Measurements from ENCODE around the gene ASS1. TPM values are rescaled to one million over a fixed set of nuclear protein-coding genes. Genes with fewer than 3 reads are reported as not detected.

ASS1 gene
- total RNA-seq, 1 donor from 2014 or later = 3.1 TPM

DNA sequence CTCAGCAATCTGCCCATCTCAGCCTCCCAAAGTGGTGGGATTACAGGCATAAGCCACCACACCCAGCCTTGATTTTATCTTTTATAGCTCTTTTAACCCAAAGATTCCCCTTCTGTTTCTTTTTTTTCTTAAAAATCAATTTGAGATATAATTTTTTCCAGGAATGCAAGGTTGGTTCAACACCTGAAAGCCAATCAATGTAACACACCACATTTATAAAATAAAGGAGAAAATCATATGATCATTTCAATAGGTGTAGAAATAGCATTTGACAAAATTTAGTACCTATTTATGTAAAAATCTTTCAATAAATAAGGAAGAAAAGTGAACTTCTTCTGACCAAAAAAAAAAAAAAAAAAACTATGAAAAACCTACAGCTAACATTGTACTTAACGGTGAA, 3.7 kb upstream of the ASS1 start:
- TF ChIP-seq, protein P1, sequence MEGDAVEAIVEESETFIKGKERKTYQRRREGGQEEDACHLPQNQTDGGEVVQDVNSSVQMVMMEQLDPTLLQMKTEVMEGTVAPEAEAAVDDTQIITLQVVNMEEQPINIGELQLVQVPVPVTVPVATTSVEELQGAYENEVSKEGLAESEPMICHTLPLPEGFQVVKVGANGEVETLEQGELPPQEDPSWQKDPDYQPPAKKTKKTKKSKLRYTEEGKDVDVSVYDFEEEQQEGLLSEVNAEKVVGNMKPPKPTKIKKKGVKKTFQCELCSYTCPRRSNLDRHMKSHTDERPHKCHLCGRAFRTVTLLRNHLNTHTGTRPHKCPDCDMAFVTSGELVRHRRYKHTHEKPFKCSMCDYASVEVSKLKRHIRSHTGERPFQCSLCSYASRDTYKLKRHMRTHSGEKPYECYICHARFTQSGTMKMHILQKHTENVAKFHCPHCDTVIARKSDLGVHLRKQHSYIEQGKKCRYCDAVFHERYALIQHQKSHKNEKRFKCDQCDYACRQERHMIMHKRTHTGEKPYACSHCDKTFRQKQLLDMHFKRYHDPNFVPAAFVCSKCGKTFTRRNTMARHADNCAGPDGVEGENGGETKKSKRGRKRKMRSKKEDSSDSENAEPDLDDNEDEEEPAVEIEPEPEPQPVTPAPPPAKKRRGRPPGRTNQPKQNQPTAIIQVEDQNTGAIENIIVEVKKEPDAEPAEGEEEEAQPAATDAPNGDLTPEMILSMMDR (IDR thresholded peaks at IDR 0.05; ENCODE audit: unreplicated experiment) = no peak
- H3K36me3 Mint-ChIP-seq (ENCODE audit: low read depth, unreplicated experiment) = peaks cover 6% of the 10 kb centered on the region
- no peaks in the 10 kb centered on the region for H3K9me3 Mint-ChIP-seq (ENCODE audit: unreplicated experiment)
- no peak overlapping the region for H3K27ac Mint-ChIP-seq (ENCODE audit: unreplicated experiment)
- no peak overlapping the region for H3K4me3 Mint-ChIP-seq (ENCODE audit: unreplicated experiment)
- H3K4me1 Mint-ChIP-seq (ENCODE audit: unreplicated experiment) = peaks cover 5% of the 10 kb centered on the region
- DNase-seq (ENCODE audit: low spot score) = no peak
- peaks cover 5% of the 10 kb centered on the region for H3K27me3 Mint-ChIP-seq (ENCODE audit: unreplicated experiment)

- DNase-seq (ENCODE audit: low spot score) = no peak
- Mint-ChIP-seq H3K4me3 (ENCODE audit: unreplicated experiment) (no peak overlapping the region), H3K27me3 (ENCODE audit: unreplicated experiment) (peaks cover 4% of the 10 kb centered on the region), H3K4me1 (ENCODE audit: unreplicated experiment) (peaks cover 6% of the 10 kb centered on the region), H3K36me3 (ENCODE audit: low read depth, unreplicated experiment) (peaks cover 6% of the 10 kb centered on the region), H3K9me3 (ENCODE audit: unreplicated experiment) (no peaks in the 10 kb centered on the region), H3K27ac (ENCODE audit: unreplicated experiment) (no peak overlapping the region)
- TF ChIP-seq, protein P1 (IDR thresholded peaks at IDR 0.05; ENCODE audit: unreplicated experiment) = no peak
Observed at GRCh38 chr9:130442746-130443455, 1.9 kb upstream of the ASS1 start.

DNA sequence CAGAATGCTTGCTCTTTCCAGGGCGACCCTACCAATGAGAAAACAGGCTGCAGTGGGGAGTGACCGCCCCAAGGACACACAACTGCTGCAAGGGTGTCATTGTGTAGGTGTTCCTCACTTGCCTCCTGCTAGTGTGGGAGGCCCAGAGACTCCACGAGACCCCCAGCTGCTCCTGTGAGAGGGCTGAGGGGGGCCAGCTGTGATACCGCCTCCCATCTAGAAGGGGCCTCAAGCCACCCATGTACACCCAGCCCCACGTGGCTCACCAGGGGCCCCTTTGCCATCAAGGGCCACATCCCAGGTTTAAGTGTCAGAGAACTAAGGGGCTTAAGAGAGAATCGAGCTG, 1.3 kb upstream of the ASS1 start:
- Mint-ChIP-seq H3K27ac (ENCODE audit: unreplicated experiment) (no peak overlapping the region), H3K4me1 (ENCODE audit: unreplicated experiment) (peaks cover 6% of the 10 kb centered on the region), H3K9me3 (ENCODE audit: unreplicated experiment) (no peaks in the 10 kb centered on the region), H3K4me3 (ENCODE audit: unreplicated experiment) (no peak overlapping the region), H3K27me3 (ENCODE audit: unreplicated experiment) (peaks cover 4% of the 10 kb centered on the region), H3K36me3 (ENCODE audit: low read depth, unreplicated experiment) (peaks cover 6% of the 10 kb centered on the region)
- DNase-seq (ENCODE audit: low spot score) = no peak
- TF ChIP-seq, protein P1 (IDR thresholded peaks at IDR 0.05; ENCODE audit: unreplicated experiment) = no peak

GRCh38 chr9:130443840-130444492, 795 bp upstream of the ASS1 start:
- H3K9me3 Mint-ChIP-seq (ENCODE audit: unreplicated experiment) = no peaks in the 10 kb centered on the region
- no peak overlapping the region for H3K27ac Mint-ChIP-seq (ENCODE audit: unreplicated experiment)
- no peak for DNase-seq (ENCODE audit: low spot score)
- peaks cover 2% of the 10 kb centered on the region for H3K27me3 Mint-ChIP-seq (ENCODE audit: unreplicated experiment)
- peaks cover 6% of the 10 kb centered on the region for H3K4me1 Mint-ChIP-seq (ENCODE audit: unreplicated experiment)
- H3K36me3 Mint-ChIP-seq (ENCODE audit: low read depth, unreplicated experiment) = peaks cover 6% of the 10 kb centered on the region
- no peak overlapping the region for H3K4me3 Mint-ChIP-seq (ENCODE audit: unreplicated experiment)
- TF ChIP-seq, protein P1 (IDR thresholded peaks at IDR 0.05; ENCODE audit: unreplicated experiment) = no peak
